ENCODE data around the gene MAPK12.

Gene MAPK12

GRCh38 chr22:50298937-50299784, 37.7 kb upstream of the MAPK12 start:
- TF ChIP-seq CTCF (conservative IDR thresholded peaks at IDR 0.05): no peak
- no peak for TF ChIP-seq ZFX (IDR thresholded peaks at IDR 0.05)
- no peak overlapping the region for H3K27ac ChIP-seq

- H3K27ac ChIP-seq: no peak overlapping the region
- TF ChIP-seq ZFX (IDR thresholded peaks at IDR 0.05) (no peak), CTCF (conservative IDR thresholded peaks at IDR 0.05) (no peak)
Measured at GRCh38 chr22:50298266-50298637, 36.8 kb upstream of the MAPK12 start.

- no peak for TF ChIP-seq ZFX (IDR thresholded peaks at IDR 0.05)
- TF ChIP-seq CTCF (conservative IDR thresholded peaks at IDR 0.05): no peak
- no peak overlapping the region for H3K27ac ChIP-seq
Measured at GRCh38 chr22:50297510-50298265, 36.2 kb upstream of the MAPK12 start.

GRCh38 chr22:50296658-50297490, 35.4 kb upstream of the MAPK12 start:
- no peak overlapping the region for H3K27ac ChIP-seq
- TF ChIP-seq CTCF (conservative IDR thresholded peaks at IDR 0.05) (no peak), ZFX (IDR thresholded peaks at IDR 0.05) (no peak)

- peak overlapping the region; percentile 14; the same call in 1 of the 2 replicates for H3K27ac ChIP-seq
- TF ChIP-seq ZFX (IDR thresholded peaks at IDR 0.05): no peak
- TF ChIP-seq CTCF (conservative IDR thresholded peaks at IDR 0.05): no peak
Measured at GRCh38 chr22:50294319-50294656, 32.8 kb upstream of the MAPK12 start.

GRCh38 chr22:50293441-50294318, 32.2 kb upstream of the MAPK12 start:
- peak overlapping the region; percentile 14; the same call in 1 of the 2 replicates for H3K27ac ChIP-seq
- TF ChIP-seq CTCF (conservative IDR thresholded peaks at IDR 0.05) (no peak), ZFX (IDR thresholded peaks at IDR 0.05) (no peak)
